HepG2 (cell line): ENCODE data around the gene WDCP. TPM values are rescaled to one million over a fixed set of nuclear protein-coding genes. Genes with fewer than 3 reads are reported as not detected.

Source experiments
- HHEX ChIP-seq: IDR thresholded peaks from 2 replicates; pipeline ENCODE4 v1.6.1; 2016; ENCODE audit warnings: control low read depth
- HIC2 ChIP-seq: sonication (generic); formaldehyde crosslinking; IDR thresholded peaks from 2 replicates; pipeline ENCODE4 v1.9.0; 2022; ENCODE audit warnings: low read depth, missing genetic modification reagents
- HMG20A ChIP-seq: IDR thresholded peaks from 2 replicates; pipeline ENCODE4 v1.6.1; 2016; ENCODE audit warnings: borderline replicate concordance
- HNF1A ChIP-seq, 2 experiments: sonication (generic) in 1 of 2; formaldehyde crosslinking in 1 of 2; IDR thresholded peaks; 2 replicates each; pipeline versions ENCODE4 v1.4.0 to v1.6.1; 2016 to 2020; ENCODE audit warnings: borderline replicate concordance in 1 of 2, low read depth in 1 of 2, mild to moderate bottlenecking in 1 of 2, missing genetic modification reagents in 1 of 2
- KIAA2018 ChIP-seq: sonication (generic); formaldehyde crosslinking; IDR thresholded peaks from 2 replicates; pipeline ENCODE4 v1.5.0; 2020; ENCODE audit warnings: mild to moderate bottlenecking, missing genetic modification reagents, borderline replicate concordance
- MED8 ChIP-seq: sonication (generic); formaldehyde crosslinking; IDR thresholded peaks from 2 replicates; pipeline ENCODE4 v1.8.1; 2023; ENCODE audit warnings: mild to moderate bottlenecking, missing genetic modification reagents; ENCODE audit not compliant: insufficient replicate concordance
- MTERF4 ChIP-seq: sonication (generic); formaldehyde crosslinking; IDR thresholded peaks from 2 replicates; pipeline ENCODE4 v1.8.0; 2023; ENCODE audit warnings: mild to moderate bottlenecking, missing genetic modification reagents
- MTF1 ChIP-seq: sonication (generic); formaldehyde crosslinking; IDR thresholded peaks from 2 replicates; pipeline ENCODE4 v1.5.0; 2020; ENCODE audit warnings: missing genetic modification reagents
- NCOA1 ChIP-seq: sonication (generic); formaldehyde crosslinking; IDR thresholded peaks from 2 replicates; pipeline ENCODE4 v1.9.0; 2021; ENCODE audit warnings: missing genetic modification reagents
- ZNF558 ChIP-seq: sonication (generic); formaldehyde crosslinking; IDR thresholded peaks from 2 replicates; pipeline ENCODE4 v1.9.0; 2022; ENCODE audit warnings: mild to moderate bottlenecking, missing genetic modification reagents, borderline replicate concordance
- ZSCAN9 ChIP-seq: IDR thresholded peaks from 2 replicates; pipeline ENCODE4 v1.6.1; 2016; ENCODE audit warnings: borderline replicate concordance
- polyA plus RNA-seq, 8 experiments: library from polyadenylated mRNA; depleted of rRNA in 3 of 8; stranded (reverse) in 7 of 8; unstranded in 1 of 8; fragments of >200 nt; fragmentation: Illumina TruSeq in 4 of 8; extraction: Trizol in 4 of 8; gene quantifications; 2 replicates each; pipeline versions ENCODE4 v1.2.1 to v1.2.3, GENCODE V29; 2011 to 2016; ENCODE audit warnings: low read depth in 4 of 8, missing spikeins in 1 of 8, mixed read lengths in 1 of 8; ENCODE audit not compliant: insufficient read depth in 1 of 8
- total RNA-seq, 5 experiments: library from RNA; depleted of rRNA; stranded (reverse); fragments of >200 nt; fragmentation: Illumina TruSeq; extraction: Trizol; gene quantifications; 2 replicates each; pipeline ENCODE4 v1.2.3, GENCODE V29; 2016; ENCODE audit warnings: low read depth in 1 of 5

The WDCP gene
- total and polyA plus RNA-seq, 2 of the 13 experiments (the other 11 are each of a cell fraction or from before 2014, with no cell fraction given): 17.4 to 22.6 TPM

GRCh38 chr2:24050041-24050979 is 3.1 kb upstream of the WDCP start (continued):
- TF ChIP-seq HIC2 (CRISPR knock-in tag): no peak
- no peak for TF ChIP-seq MED8 (CRISPR knock-in tag)
- TF ChIP-seq HMG20A: no peak
- no peak for TF ChIP-seq ZNF558 (CRISPR knock-in tag)
- 0 out of 2 replicates have a peak, but pooled peaks have one; percentile 4 for TF ChIP-seq MTERF4 (CRISPR knock-in tag)
- TF ChIP-seq NCOA1 (CRISPR knock-in tag): no peak
- TF ChIP-seq MTF1 (CRISPR knock-in tag): no peak
- TF ChIP-seq KIAA2018 (CRISPR knock-in tag): no peak
- TF ChIP-seq HHEX (CRISPR knock-in tag): no peak
- no peak for TF ChIP-seq ZSCAN9 (CRISPR knock-in tag)
- TF ChIP-seq HNF1A (IDR thresholded peaks at IDR 0.05; ENCODE audit: low read depth): no peak
- TF ChIP-seq HNF1A (CRISPR knock-in tag; IDR thresholded peaks at IDR 0.05; ENCODE audit: borderline replicate concordance): no peak
